ENCODE results near the gene GTF3C4. TPM values are rescaled to one million over a fixed set of nuclear protein-coding genes. Genes with fewer than 3 reads are reported as not detected.
A peak's percentile ranks its signal among the peaks of the same experiment; 100 is the strongest.

GTF3C4 gene
- 13.1 and 20.1 TPM in 2 replicates for total RNA-seq

GRCh38 chr9:132670457-132671391, at the start of gene GTF3C4:
GTF3C4 (plus strand) TSS chr9:132670464; CDS start chr9:132670599, 135 bp downstream.
- DNase-seq, result peak; percentile 65

GRCh38 chr9:132622159-132622558, 48.1 kb upstream of the GTF3C4 start:
- no peak for DNase-seq

GRCh38 chr9:132626285-132626684, 44.0 kb upstream of the GTF3C4 start:
- no peak for DNase-seq

GRCh38 chr9:132627106-132627505, 43.2 kb upstream of the GTF3C4 start:
- no peak for DNase-seq

- no peak for DNase-seq
Observed at GRCh38 chr9:132627594-132627993, 42.7 kb upstream of the GTF3C4 start.

GRCh38 chr9:132628746-132629145, 41.5 kb upstream of the GTF3C4 start:
- DNase-seq, result no peak

- DNase-seq, result no peak
Observed at GRCh38 chr9:132630116-132630515, 40.1 kb upstream of the GTF3C4 start.

- no peak for DNase-seq
Observed at GRCh38 chr9:132630811-132631210, 39.5 kb upstream of the GTF3C4 start.

- DNase-seq, result no peak
Observed at GRCh38 chr9:132631280-132631679, 39.0 kb upstream of the GTF3C4 start.

- DNase-seq, result no peak
Observed at GRCh38 chr9:132631685-132632084, 38.6 kb upstream of the GTF3C4 start.

GRCh38 chr9:132632413-132633129, 37.7 kb upstream of the GTF3C4 start:
- no peak for DNase-seq

- DNase-seq, result no peak
Observed at GRCh38 chr9:132634327-132634726, 35.9 kb upstream of the GTF3C4 start.

- no peak for DNase-seq
Observed at GRCh38 chr9:132637351-132637750, 32.9 kb upstream of the GTF3C4 start.

- no peak for DNase-seq
Observed at GRCh38 chr9:132637801-132638200, 32.5 kb upstream of the GTF3C4 start.

- no peak for DNase-seq
Observed at GRCh38 chr9:132638240-132638639, 32.0 kb upstream of the GTF3C4 start.

GRCh38 chr9:132639322-132639721, 30.9 kb upstream of the GTF3C4 start:
- DNase-seq, result no peak

- DNase-seq, result no peak
Observed at GRCh38 chr9:132641216-132641615, 29.0 kb upstream of the GTF3C4 start.

GRCh38 chr9:132644251-132644650, 26.0 kb upstream of the GTF3C4 start:
- DNase-seq, result peak; percentile 7

GRCh38 chr9:132645306-132645705, 25.0 kb upstream of the GTF3C4 start:
- DNase-seq, result no peak

- DNase-seq, result no peak
Observed at GRCh38 chr9:132645711-132646110, 24.6 kb upstream of the GTF3C4 start.

GRCh38 chr9:132646726-132647125, 23.5 kb upstream of the GTF3C4 start:
- DNase-seq, result no peak

- no peak for DNase-seq
Observed at GRCh38 chr9:132647355-132647754, 22.9 kb upstream of the GTF3C4 start.

GRCh38 chr9:132647806-132648205, 22.5 kb upstream of the GTF3C4 start:
- no peak for DNase-seq

- no peak for DNase-seq
Observed at GRCh38 chr9:132648283-132648682, 22.0 kb upstream of the GTF3C4 start.

Data from dermis blood vessel endothelial cell (primary cell).